Spleen (tissue), 11 donors: ENCODE data around the gene NDUFB8. TPM values are rescaled to one million over a fixed set of nuclear protein-coding genes. Genes with fewer than 3 reads are reported as not detected.

Source experiments
- DNase-seq: peaks from one replicate; pipeline ENCODE4 v3.0.0-alpha.2; 2020
- H3K27ac ChIP-seq, 8 donors: fragments of 200-600 bp; sonication (generic) in 7 of 8; 1 replicate in 4 of 8; 2 replicates in 4 of 8; pipeline versions ENCODE4 v1.5.0 to v1.8.0; 2016 to 2021; ENCODE audit warnings: inconsistent platforms in 4 of 8, mild to moderate bottlenecking in 4 of 8, moderate library complexity in 1 of 8
- H3K27me3 ChIP-seq, 7 donors: fragments of 200-600 bp; sonication (generic) in 6 of 7; replicated peaks in 1 of 7; 1 replicate in 4 of 7; 2 replicates in 3 of 7; pipeline versions ENCODE4 v1.5.0 to v1.8.0; 2016 to 2021; ENCODE audit warnings: inconsistent platforms in 3 of 7, mild to moderate bottlenecking in 1 of 7
- H3K36me3 ChIP-seq, 6 donors: fragments of 200-600 bp; sonication (generic) in 5 of 6; 1 replicate in 4 of 6; 2 replicates in 2 of 6; pipeline versions ENCODE4 v1.5.0 to v1.8.0; 2016 to 2021; ENCODE audit warnings: inconsistent platforms in 2 of 6
- H3K4me1 ChIP-seq, 6 donors: fragments of 200-600 bp; sonication (generic) in 5 of 6; 1 replicate in 3 of 6; 2 replicates in 3 of 6; pipeline versions ENCODE4 v1.5.0 to v1.8.0; 2016 to 2021; ENCODE audit warnings: inconsistent platforms in 3 of 6
- H3K4me3 ChIP-seq, 8 donors: fragments of 200-600 bp; sonication (generic) in 7 of 8; 1 replicate in 4 of 8; 2 replicates in 4 of 8; pipeline versions ENCODE4 v1.5.0 to v1.8.0; 2016 to 2021; ENCODE audit warnings: inconsistent platforms in 4 of 8, mild to moderate bottlenecking in 4 of 8, moderate library complexity in 2 of 8
- H3K9me3 ChIP-seq, 8 donors: fragments of 200-600 bp; sonication (generic) in 7 of 8; 1 replicate in 4 of 8; 2 replicates in 4 of 8; pipeline versions ENCODE4 v1.5.0 to v1.8.0; 2016 to 2021; ENCODE audit warnings: inconsistent platforms in 4 of 8
- POLR2A ChIP-seq, 3 donors: fragments of 450-650 bp; IDR thresholded peaks; one replicate each; pipeline ENCODE4 v1.5.1; 2017; ENCODE audit warnings: antibody characterized with exemption in 3 of 3, mild to moderate bottlenecking in 1 of 3
- POLR2AphosphoS5 ChIP-seq, 3 donors: sonication (generic); formaldehyde crosslinking; IDR thresholded peaks; one replicate each; pipeline ENCODE4 v1.5.1; 2017; ENCODE audit warnings: antibody characterized with exemption in 3 of 3
- WGBS, 5 donors: extraction: QIAGEN DNeasy Blood & Tissue Kit in 3 of 5; methylation state at CpG; one replicate each; pipeline versions ENCODE4 v1.1.5 to v1.1.7; 2013 to 2018; 5-methylcytosine and 5-hydroxymethylcytosine counted together
- intact Hi-C: fragments of 100-400 bp; cut with DNase I; formaldehyde crosslinking; loops from one replicate; pipeline ENCODE4 v1.15.0; 2023; ENCODE audit warnings: low total_unique reads
- polyA plus RNA-seq, 3 donors: library from polyadenylated mRNA; stranded (reverse); fragments of 200-250 nt; gene quantifications; one replicate each; pipeline ENCODE4 v1.2.1, GENCODE V29; 2013
- total RNA-seq, 7 donors: library from RNA; depleted of rRNA in 3 of 7; stranded (reverse); fragments of >200 nt in 3 of 7; fragmentation: NEBNext Ultra II Directional in 4 of 7; extraction: Animal tissue kit (Norgen Biotek cat#: 25700) in 4 of 7; gene quantifications; one replicate each; pipeline versions ENCODE4 v1.1.0 to v1.2.1, GENCODE V29; 2016 to 2021
- TF ChIP-seq, protein P1 (sequence below), 11 experiments: fragments of 200-600 bp in 7 of 11; fragments of 450-650 bp in 4 of 11; sonication (generic) in 4 of 11; IDR thresholded peaks in 8 of 11; conservative IDR thresholded peaks in 3 of 11; 1 replicate in 7 of 11; 2 replicates in 4 of 11; pipeline versions ENCODE4 v1.4.0 to v1.8.0; 2016 to 2021; ENCODE audit warnings: antibody characterized with exemption in 11 of 11, inconsistent platforms in 4 of 11, mild to moderate bottlenecking in 1 of 11
- donor health status: healthy with polysubstance abuse.
- donor health status: DM: no; HTN: no; CAD: no; lungs with moderate emphysema.
- donor health status: DM: no; HTN: no; CAD: no.
- donor health status: Bipolar disorder and iron deficiency.
- donor health status: healthy.
- donor health status: DM: no; HTN: no; CAD: no.
- donor health status: DM: yes; HTN: yes; CAD: no.

The NDUFB8 gene
- total and polyA plus RNA-seq, 10 donors, result 96.2 to 261 (median 135) TPM

GRCh38 chr10:100479037-100479436 is 50.6 kb downstream of the NDUFB8 start:
- Histone ChIP-seq H3K27ac (no peak overlapping the region), H3K36me3 (no peaks in the 10 kb centered on the region), H3K4me1 (peaks cover 11 to 26% (median 18%) of the 10 kb centered on the region in 6 donors), H3K4me3 (no peak overlapping the region), H3K27me3 (peaks cover 0 to 60% (median 14%) of the 10 kb centered on the region in 7 donors), H3K9me3 (no peaks in the 10 kb centered on the region)
- TF ChIP-seq POLR2AphosphoS5 (IDR thresholded peaks at IDR 0.05), result no peak
- TF ChIP-seq, protein P1, sequence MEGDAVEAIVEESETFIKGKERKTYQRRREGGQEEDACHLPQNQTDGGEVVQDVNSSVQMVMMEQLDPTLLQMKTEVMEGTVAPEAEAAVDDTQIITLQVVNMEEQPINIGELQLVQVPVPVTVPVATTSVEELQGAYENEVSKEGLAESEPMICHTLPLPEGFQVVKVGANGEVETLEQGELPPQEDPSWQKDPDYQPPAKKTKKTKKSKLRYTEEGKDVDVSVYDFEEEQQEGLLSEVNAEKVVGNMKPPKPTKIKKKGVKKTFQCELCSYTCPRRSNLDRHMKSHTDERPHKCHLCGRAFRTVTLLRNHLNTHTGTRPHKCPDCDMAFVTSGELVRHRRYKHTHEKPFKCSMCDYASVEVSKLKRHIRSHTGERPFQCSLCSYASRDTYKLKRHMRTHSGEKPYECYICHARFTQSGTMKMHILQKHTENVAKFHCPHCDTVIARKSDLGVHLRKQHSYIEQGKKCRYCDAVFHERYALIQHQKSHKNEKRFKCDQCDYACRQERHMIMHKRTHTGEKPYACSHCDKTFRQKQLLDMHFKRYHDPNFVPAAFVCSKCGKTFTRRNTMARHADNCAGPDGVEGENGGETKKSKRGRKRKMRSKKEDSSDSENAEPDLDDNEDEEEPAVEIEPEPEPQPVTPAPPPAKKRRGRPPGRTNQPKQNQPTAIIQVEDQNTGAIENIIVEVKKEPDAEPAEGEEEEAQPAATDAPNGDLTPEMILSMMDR (IDR thresholded peaks at IDR 0.05 in 8 of 11, conservative IDR thresholded peaks at IDR 0.05 in 3 of 11), result no peak
- TF ChIP-seq POLR2A (IDR thresholded peaks at IDR 0.05), result no peak
- intact Hi-C loops, result no loop called here
- no peak for DNase-seq
- WGBS, 5 donors, result 30 to 40% (median 32%) methylated on average over 4 of the region's 4 CpGs

GRCh38 chr10:100477970-100478369 is 51.7 kb downstream of the NDUFB8 start:
- 45 to 52% (median 49%) methylated on average over 5 of the region's 5 CpGs for WGBS, 5 donors
- H3K9me3 ChIP-seq, result no peaks in the 10 kb centered on the region
- H3K27ac ChIP-seq, result no peak overlapping the region
- no peak for DNase-seq
- H3K27me3 ChIP-seq, result peaks cover 0 to 60% (median 14%) of the 10 kb centered on the region in 7 donors
- H3K36me3 ChIP-seq, result no peaks in the 10 kb centered on the region
- no peak overlapping the region for H3K4me3 ChIP-seq
- intact Hi-C loops, result no loop called here
- H3K4me1 ChIP-seq, result peaks cover 11 to 19% (median 17%) of the 10 kb centered on the region in 6 donors
- TF ChIP-seq POLR2AphosphoS5 (IDR thresholded peaks at IDR 0.05) (no peak), POLR2A (IDR thresholded peaks at IDR 0.05) (no peak)
- TF ChIP-seq, protein P1 (IDR thresholded peaks at IDR 0.05 in 8 of 11, conservative IDR thresholded peaks at IDR 0.05 in 3 of 11), result no peak

Other genes starting within 250 kb of the NDUFB8 start
- 10 to 100 TPM; 45.0 to 54.4 (median 50.1) TPM for gene BLOC1S2, start 243.2 kb downstream of the NDUFB8 start, total RNA-seq
- gene BLOC1S2, start 243.2 kb downstream of the NDUFB8 start, polyA plus RNA-seq, result 10 to 100 TPM; 81.7 to 96.1 (median 92.5) TPM
- 1 to 10 TPM in 6 of 7 donors, not detected in 1; 3.0 to 8.7 (median 4.2) TPM for gene PKD2L1, start 199.6 kb downstream of the NDUFB8 start, total RNA-seq
- 1 to 10 TPM; 2.2 to 4.8 (median 3.3) TPM for gene PKD2L1, start 199.6 kb downstream of the NDUFB8 start, polyA plus RNA-seq
- 10 to 100 TPM; 21.0 to 56.3 (median 40.1) TPM for gene SCD, start 182.6 kb downstream of the NDUFB8 start, total RNA-seq
- 1 to 10 TPM; 2.1 to 8.3 (median 5.9) TPM for gene SCD, start 182.6 kb downstream of the NDUFB8 start, polyA plus RNA-seq
- gene WNT8B, start 66.9 kb downstream of the NDUFB8 start, total RNA-seq, result not detected
- under 1 TPM in 1 of 3 donors, not detected in 2; 0.03 TPM for gene WNT8B, start 66.9 kb downstream of the NDUFB8 start, polyA plus RNA-seq
- 10 to 100 TPM; 16.0 to 30.7 (median 21.6) TPM for gene SEC31B, start 10.0 kb downstream of the NDUFB8 start, total RNA-seq
- 10 to 100 TPM; 12.0 to 20.8 (median 19.1) TPM for gene SEC31B, start 10.0 kb downstream of the NDUFB8 start, polyA plus RNA-seq
- gene HIF1AN, start 6.1 kb upstream of the NDUFB8 start, total RNA-seq, result 10 to 100 TPM; 18.2 to 48.2 (median 37.7) TPM
- gene HIF1AN, start 6.1 kb upstream of the NDUFB8 start, polyA plus RNA-seq, result 1 to 10 TPM; 3.0 to 6.4 (median 3.6) TPM
- not detected for gene PAX2, start 215.7 kb upstream of the NDUFB8 start, total RNA-seq
- not detected for gene PAX2, start 215.7 kb upstream of the NDUFB8 start, polyA plus RNA-seq